GM12891 (cell line): ENCODE measurements around the gene TM7SF2.
A peak's percentile ranks its signal among the peaks of the same experiment; 100 is the strongest.

Experiments used
- DNase-seq: peaks from one replicate; pipeline ENCODE4 v3.0.0; 2011; ENCODE audit warnings: low spot score; ENCODE audit not compliant: insufficient read length
- FAIRE-seq: peaks from 2 replicates; lab custom pipeline; 2011; peaks lifted over from hg19 to GRCh38; lab: Jason Lieb, UNC
- PAX5 ChIP-seq: IDR thresholded peaks from 2 replicates; pipeline ENCODE4 v1.6.1; 2011; ENCODE audit warnings: low read length, moderate library complexity, mild to moderate bottlenecking; ENCODE audit not compliant: insufficient read depth, severe bottlenecking
- POLR2A ChIP-seq: IDR thresholded peaks from 2 replicates; pipeline ENCODE4 v1.6.1; 2011; ENCODE audit warnings: low read depth, low read length, control low read depth
- POLR2AphosphoS5 ChIP-seq: IDR thresholded peaks from 2 replicates; pipeline ENCODE4 v1.6.1; 2011; ENCODE audit warnings: low read depth, low read length, control low read depth
- POU2F2 ChIP-seq: IDR thresholded peaks from 2 replicates; pipeline ENCODE4 v1.6.1; 2011; ENCODE audit warnings: low read depth, mild to moderate bottlenecking, control low read depth, low read length, moderate library complexity
- SPI1 ChIP-seq: IDR thresholded peaks from 2 replicates; pipeline ENCODE4 v1.6.1; 2011; ENCODE audit warnings: low read depth, low read length, control low read depth
- TAF1 ChIP-seq: IDR thresholded peaks from 2 replicates; pipeline ENCODE4 v1.6.1; 2011; ENCODE audit warnings: low read depth, low read length, control low read depth

Gene TM7SF2

DNA sequence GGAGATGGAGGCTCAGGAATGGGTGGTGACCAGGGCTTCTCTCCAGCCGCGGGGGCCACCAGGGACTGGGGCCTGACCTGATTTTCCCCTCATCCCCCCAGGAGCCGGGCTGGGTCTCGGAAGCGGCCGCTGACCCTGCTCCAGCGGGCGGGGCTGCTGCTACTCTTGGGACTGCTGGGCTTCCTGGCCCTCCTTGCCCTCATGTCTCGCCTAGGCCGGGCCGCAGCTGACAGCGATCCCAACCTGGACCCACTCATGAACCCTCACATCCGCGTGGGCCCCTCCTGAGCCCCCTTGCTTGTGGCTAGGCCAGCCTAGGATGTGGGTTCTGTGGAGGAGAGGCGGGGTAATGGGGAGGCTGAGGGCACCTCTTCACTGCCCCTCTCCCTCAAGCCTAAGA lies 23.8 kb upstream of the TM7SF2 start:
- FAIRE-seq (no peak), DNase-seq (no peak)
- no peak for TF ChIP-seq POLR2AphosphoS5
- no peak for TF ChIP-seq PAX5
- no peak for TF ChIP-seq POLR2A
- TF ChIP-seq TAF1 = no peak
- no peak for TF ChIP-seq POU2F2
- TF ChIP-seq SPI1 = no peak

DNA sequence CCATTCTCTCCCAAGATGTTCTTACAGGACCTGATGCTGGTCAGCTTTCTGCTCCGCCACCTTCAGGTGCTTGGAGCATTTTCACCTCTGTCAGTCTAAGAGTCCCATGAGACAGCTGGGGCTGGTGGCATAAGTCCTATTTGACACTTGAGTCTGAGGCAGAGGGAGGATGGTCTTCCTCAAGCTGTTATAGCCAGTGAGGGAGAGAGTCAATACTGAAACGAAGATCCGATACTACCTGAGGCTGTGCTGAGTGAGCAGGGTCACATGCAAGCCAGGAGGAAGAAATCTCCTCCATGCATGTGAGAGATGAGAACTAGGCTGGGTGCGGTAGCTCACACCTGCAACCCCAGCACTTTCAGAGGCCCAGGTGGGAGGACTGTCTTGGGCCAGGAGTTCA lies 22.1 kb upstream of the TM7SF2 start:
- TF ChIP-seq POLR2AphosphoS5 (no peak), POLR2A (no peak), TAF1 (no peak), POU2F2 (no peak), SPI1 (no peak), PAX5 (no peak)
- DNase-seq = no peak
- no peak for FAIRE-seq

DNA sequence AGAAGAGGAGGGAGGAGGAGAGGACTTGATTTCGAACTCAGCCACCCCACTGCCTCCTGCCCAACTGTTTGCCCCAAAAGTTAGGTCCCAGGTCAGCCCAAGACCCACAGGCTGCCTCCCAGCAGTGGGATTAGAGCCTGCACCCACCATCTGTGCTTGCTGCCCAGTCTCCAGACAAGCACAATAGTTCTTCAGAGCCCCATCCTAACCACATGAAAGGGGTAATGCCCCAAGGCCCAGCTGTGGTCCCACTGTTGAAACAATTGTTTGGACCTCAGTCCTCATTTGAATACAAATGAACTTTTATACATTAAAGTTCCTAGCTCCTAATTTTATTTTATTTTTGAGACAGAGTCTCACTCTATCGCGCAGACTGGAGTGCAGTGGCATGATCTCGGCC lies 21.0 kb upstream of the TM7SF2 start:
- TF ChIP-seq PAX5 = no peak
- TF ChIP-seq TAF1 = no peak
- TF ChIP-seq POLR2A = no peak
- TF ChIP-seq POLR2AphosphoS5 = no peak
- TF ChIP-seq POU2F2 = no peak
- no peak for TF ChIP-seq SPI1
- DNase-seq (no peak), FAIRE-seq (no peak)

DNA sequence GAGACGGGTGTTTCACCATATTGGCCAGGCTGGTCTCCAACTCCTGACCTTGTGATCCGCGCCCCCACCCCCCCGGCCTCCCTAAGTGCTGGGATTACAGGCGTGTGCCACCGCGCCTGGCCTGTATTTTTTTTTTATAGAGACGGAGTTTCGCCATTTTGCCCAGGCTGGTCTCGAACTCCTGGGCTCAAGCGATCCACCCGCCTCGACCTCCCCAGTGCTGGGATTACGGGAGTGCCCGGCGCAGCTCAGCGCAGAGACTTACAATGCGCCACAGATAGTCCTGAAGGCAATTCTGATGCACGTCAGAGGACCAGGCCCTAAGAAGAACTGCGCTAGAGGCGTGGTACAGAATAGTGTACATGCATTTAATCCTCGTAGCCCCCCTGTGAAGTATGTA lies 16.2 kb upstream of the TM7SF2 start:
- no peak for DNase-seq
- FAIRE-seq = no peak
- no peak for TF ChIP-seq SPI1
- TF ChIP-seq PAX5 = no peak
- TF ChIP-seq TAF1 = no peak
- no peak for TF ChIP-seq POU2F2
- no peak for TF ChIP-seq POLR2AphosphoS5
- TF ChIP-seq POLR2A = no peak

DNA sequence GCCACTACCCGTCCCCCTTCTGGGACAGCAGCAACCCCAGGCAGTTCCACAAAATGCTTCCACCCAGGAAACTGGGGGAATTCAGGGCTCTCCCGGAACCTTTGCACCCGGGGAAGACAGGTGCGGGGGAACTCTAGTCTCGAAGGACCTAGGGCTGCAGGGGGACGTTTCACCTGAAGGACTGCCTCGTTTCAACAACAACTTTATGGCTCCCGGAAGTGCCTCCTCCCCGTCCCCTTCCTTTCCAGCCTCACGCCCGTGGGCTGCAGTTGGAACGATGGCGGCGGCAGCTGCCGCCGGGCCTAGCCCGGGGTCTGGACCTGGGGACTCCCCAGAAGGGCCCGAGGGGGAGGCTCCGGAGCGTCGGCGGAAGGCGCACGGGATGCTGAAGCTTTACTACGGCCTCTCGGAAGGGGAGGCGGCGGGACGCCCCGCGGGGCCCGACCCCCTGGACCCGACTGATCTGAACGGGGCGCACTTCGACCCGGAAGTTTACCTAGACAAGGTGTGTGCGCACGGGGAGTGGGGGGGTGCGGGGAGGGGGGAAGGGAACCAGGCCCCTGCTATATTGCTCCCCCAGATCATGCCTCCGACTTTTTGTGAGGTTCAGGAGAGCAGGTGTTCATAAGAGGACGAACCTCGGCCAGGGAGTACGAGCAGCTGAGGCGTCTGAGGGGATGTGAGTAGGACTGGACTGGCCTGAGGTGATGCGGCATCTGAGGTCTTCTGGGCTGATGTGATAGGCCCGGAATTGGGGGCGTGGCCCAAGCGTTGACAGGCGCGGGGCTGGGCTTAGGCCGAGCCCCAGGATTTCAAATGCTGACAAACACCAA lies 15.5 kb upstream of the TM7SF2 start, which contains the start of gene VPS51:
VPS51 (plus strand) TSS at position 241 of the 833 bp plus-strand sequence; CDS start at position 278, 37 bp downstream.
- peak; percentile 92 for DNase-seq
- peak; percentile 96 for FAIRE-seq
- TF ChIP-seq TAF1 (peak; percentile 98), POLR2A (peak; percentile 98), POLR2AphosphoS5 (peak; percentile 97), PAX5 (peak; percentile 71), SPI1 (peak; percentile 27; the same call in 1 of the 2 replicates), POU2F2 (peak; percentile 96)

DNA sequence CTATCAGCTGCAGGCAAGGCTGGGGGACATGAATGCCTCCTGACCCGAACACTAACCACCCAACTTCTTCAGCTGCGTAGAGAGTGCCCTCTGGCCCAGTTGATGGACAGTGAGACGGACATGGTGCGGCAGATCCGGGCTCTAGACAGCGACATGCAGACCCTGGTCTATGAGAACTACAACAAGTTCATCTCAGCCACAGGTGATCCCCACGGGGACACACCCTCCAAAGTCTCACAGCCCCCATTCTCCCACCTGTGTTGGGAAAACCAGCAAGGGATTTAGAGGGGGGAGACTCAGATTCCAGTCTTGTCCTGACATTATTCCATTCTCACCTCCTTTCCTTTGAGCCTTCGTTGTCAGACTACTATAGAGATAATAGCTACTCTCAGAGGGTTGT lies 14.7 kb upstream of the TM7SF2 start:
- DNase-seq (no peak), FAIRE-seq (no peak)
- no peak for TF ChIP-seq SPI1

DNA sequence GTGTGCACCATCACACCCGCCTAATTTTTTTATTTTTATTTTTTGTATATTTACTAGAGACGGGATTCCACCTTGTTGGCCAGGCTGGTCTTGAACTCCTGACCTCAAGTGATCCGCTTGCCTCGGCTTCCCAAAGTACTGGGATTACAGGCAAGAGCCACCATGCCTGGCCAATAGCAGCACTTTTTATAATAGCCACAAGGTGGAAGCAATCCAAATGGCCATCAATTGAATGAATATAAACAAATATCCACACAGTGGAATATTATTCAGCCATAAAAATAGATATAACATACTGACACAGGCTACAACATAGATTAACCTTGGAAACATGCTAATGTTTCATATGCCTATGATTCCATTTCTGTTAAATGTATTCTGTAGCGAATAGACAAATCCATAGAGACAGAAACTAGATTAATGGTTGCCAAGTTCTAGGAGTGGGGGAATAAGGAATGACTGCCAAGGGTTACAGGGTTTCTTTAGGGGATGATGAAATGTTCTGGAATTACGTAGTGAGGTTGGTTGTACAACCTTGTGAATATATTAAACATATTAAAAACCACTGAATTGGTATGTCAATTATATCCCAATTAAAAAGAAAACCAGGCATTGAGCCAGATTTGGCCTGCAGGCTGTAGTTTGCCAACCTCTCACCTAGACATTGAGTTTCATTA lies 10.9 kb upstream of the TM7SF2 start:
- TF ChIP-seq PAX5 = no peak
- TF ChIP-seq SPI1 = no peak
- TF ChIP-seq POLR2A = no peak
- TF ChIP-seq POU2F2 = no peak
- no peak for TF ChIP-seq TAF1
- TF ChIP-seq POLR2AphosphoS5 = no peak
- no peak for DNase-seq
- FAIRE-seq = no peak

DNA sequence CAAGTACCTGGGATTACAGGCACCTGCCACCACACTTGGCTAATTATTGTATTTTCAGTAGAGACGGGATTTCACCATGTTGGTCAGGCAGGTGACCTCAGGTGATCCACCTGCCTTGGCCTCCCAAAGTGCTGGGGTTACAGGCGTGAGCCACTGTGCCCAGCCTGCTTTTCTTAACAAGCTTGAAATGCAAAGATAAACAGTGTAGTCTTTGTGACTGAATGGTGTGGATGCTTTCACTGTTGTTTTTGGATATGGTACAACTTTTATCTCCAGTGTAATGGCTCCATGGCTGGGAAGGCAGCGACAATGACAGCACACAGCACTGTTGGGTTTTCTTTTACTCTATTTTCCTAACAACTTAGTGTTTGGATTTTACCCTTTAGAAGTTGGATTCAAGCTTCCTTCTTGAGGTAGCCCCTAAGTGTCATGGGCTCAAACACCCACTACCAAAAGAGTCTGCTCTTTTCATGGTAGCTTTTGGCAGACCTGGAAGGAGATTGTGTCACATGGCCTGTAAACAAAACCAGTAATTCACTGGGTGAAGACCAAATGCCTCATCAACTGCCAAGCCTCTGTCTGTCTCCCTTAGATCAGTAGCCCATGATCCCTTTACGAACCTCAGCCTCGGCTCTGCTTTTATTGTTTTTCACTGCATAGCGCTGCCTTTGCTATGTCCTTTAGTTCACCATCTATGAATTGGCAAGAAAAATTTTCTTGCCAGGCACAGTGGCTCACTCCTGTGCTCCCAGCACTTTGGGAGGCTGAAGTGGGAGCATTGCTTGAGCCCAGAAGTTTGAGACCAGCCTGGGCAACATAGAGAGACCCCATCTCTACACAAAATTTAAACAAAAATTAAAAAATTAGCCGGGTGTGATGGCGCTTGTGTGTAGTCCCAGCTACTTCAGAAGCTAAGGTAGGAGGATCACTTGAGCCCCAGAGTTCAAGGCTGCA lies 9.3 kb upstream of the TM7SF2 start:
- FAIRE-seq = no peak
- DNase-seq = no peak
- TF ChIP-seq POLR2AphosphoS5 (no peak), POLR2A (no peak), POU2F2 (no peak), SPI1 (no peak), TAF1 (no peak), PAX5 (no peak)

DNA sequence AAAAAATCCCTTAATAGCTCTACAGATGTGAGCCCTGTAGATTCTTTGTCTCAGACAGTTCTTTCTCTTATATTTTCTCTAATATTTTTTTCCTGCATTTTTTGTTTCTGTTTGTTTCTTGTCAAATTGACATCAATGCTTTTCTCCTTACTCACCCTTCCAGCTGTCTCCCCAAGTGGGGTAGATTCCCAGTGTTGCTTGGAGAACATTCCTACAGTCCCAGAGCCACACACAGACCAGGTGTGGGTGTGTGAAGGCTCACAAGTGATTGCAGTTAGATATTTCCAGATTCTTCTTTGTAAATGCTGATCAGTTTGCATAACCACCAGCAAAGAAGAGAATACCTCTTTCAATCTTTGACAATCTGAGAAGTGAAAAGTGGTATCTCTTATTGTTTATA lies 8.2 kb upstream of the TM7SF2 start:
- DNase-seq (no peak), FAIRE-seq (no peak)
- TF ChIP-seq POLR2AphosphoS5 = no peak
- no peak for TF ChIP-seq SPI1
- TF ChIP-seq TAF1 = no peak
- TF ChIP-seq PAX5 = no peak
- TF ChIP-seq POLR2A = no peak
- TF ChIP-seq POU2F2 = no peak
